Measurements from ENCODE around the gene LLGL1. TPM values are rescaled to one million over a fixed set of nuclear protein-coding genes. Genes with fewer than 3 reads are reported as not detected.
A peak's percentile ranks its signal among the peaks of the same experiment; 100 is the strongest.

The LLGL1 gene
- 52.2 and 59.5 TPM in 2 replicates for polyA plus RNA-seq
- polyA minus RNA-seq = 48.7 and 61.1 TPM in 2 replicates

- Histone ChIP-seq H3K27ac (ENCODE audit: low read length) (peak within 1 kb of the TSS; percentile 24), H3K79me2 (replicated peaks; ENCODE audit: insufficient read depth, low read length) (peaks cover 42% of the 10 kb centered on the region), H3K9me3 (ENCODE audit: low read length) (no peaks in the 10 kb centered on the region), H3K27me3 (ENCODE audit: insufficient read depth, low read depth, low read length) (no peaks in the 10 kb centered on the region), H3K9ac (ENCODE audit: low read length) (peak within 1 kb of the TSS; percentile 81), H3K36me3 (ENCODE audit: insufficient read depth, low read length) (no peaks in the 10 kb centered on the region), H3K9me2 (ENCODE audit: insufficient read depth, low read length) (no peaks in the 10 kb centered on the region), H2AFZ (ENCODE audit: low read depth, low read length) (peak within 1 kb of the TSS; percentile 49), H4K20me1 (ENCODE audit: insufficient read depth) (no peaks in the 10 kb centered on the region), H3K4me2 (ENCODE audit: low read length) (peak within 1 kb of the TSS; percentile 99), H3F3A (ENCODE audit: insufficient read depth, low read length, poor library complexity, severe bottlenecking) (peaks cover 3% of the 10 kb centered on the region), H3K4me3 (ENCODE audit: low read length) (peak within 1 kb of the TSS; percentile 88)
- TF ChIP-seq EZH2 (IDR thresholded peaks at IDR 0.05; ENCODE audit: borderline replicate concordance, insufficient read depth, low read length, poor library complexity, severe bottlenecking) (no peak), MXI1 (conservative IDR thresholded peaks at IDR 0.05; ENCODE audit: poor library complexity, severe bottlenecking) (peak; percentile 53), CTCF (IDR thresholded peaks at IDR 0.05; ENCODE audit: poor library complexity, severe bottlenecking) (no peak)
Measured at GRCh38 chr17:18225121-18225641, at the start of gene LLGL1. Gene LLGL1, plus strand, starts transcription at chr17:18225635. Its CDS starts 48 bp downstream, at chr17:18225683.

GRCh38 chr17:18176176-18176575 is 49.3 kb upstream of the LLGL1 start:
- TF ChIP-seq RAD21 (conservative IDR thresholded peaks at IDR 0.05) (no peak), CTCF (IDR thresholded peaks at IDR 0.05; ENCODE audit: poor library complexity, severe bottlenecking) (no peak), EZH2 (IDR thresholded peaks at IDR 0.05; ENCODE audit: borderline replicate concordance, insufficient read depth, low read length, poor library complexity, severe bottlenecking) (no peak), SMC3 (conservative IDR thresholded peaks at IDR 0.05; ENCODE audit: poor library complexity) (no peak), EP300 (conservative IDR thresholded peaks at IDR 0.05; ENCODE audit: poor library complexity, severe bottlenecking) (no peak), MXI1 (conservative IDR thresholded peaks at IDR 0.05; ENCODE audit: poor library complexity, severe bottlenecking) (no peak), REST (IDR thresholded peaks at IDR 0.05; ENCODE audit: borderline replicate concordance) (no peak), POLR2AphosphoS5 (IDR thresholded peaks at IDR 0.05) (no peak), TAF1 (IDR thresholded peaks at IDR 0.05; ENCODE audit: low read depth) (no peak)
- H3K27ac ChIP-seq (ENCODE audit: low read length) = no peak overlapping the region

More at GRCh38 chr17:18176176-18176575, 49.3 kb upstream of the LLGL1 start:
- no peak overlapping the region for H2AFZ ChIP-seq (ENCODE audit: low read depth, low read length)
- no peak overlapping the region for H3K9ac ChIP-seq (ENCODE audit: low read length)
- H3K79me2 ChIP-seq (replicated peaks; ENCODE audit: insufficient read depth, low read length) = no peaks in the 10 kb centered on the region
- no peaks in the 10 kb centered on the region for H3K9me3 ChIP-seq (ENCODE audit: low read length)
- no peaks in the 10 kb centered on the region for H3F3A ChIP-seq (ENCODE audit: insufficient read depth, low read length, poor library complexity, severe bottlenecking)
- no peaks in the 10 kb centered on the region for H3K27me3 ChIP-seq (ENCODE audit: insufficient read depth, low read depth, low read length)
- no peaks in the 10 kb centered on the region for H3K36me3 ChIP-seq (ENCODE audit: insufficient read depth, low read length)
- H3K9me2 ChIP-seq (ENCODE audit: insufficient read depth, low read length) = no peaks in the 10 kb centered on the region
- no peaks in the 10 kb centered on the region for H4K20me1 ChIP-seq (ENCODE audit: insufficient read depth)
- H3K4me3 ChIP-seq (ENCODE audit: low read length) = no peak overlapping the region
- H3K4me2 ChIP-seq (ENCODE audit: low read length) = no peak overlapping the region

Data from neural cell (in vitro differentiated cells).